IMR-90 (cell line): Measurements from ENCODE around the gene NHSL1. TPM values are rescaled to one million over a fixed set of nuclear protein-coding genes. Genes with fewer than 3 reads are reported as not detected.

Experiments
- ATAC-seq: fragments of 200-7000 bp; cut with Tn5 transposase; 2 replicates; pipeline ENCODE4 v1.9.1; 2020; ENCODE audit warnings: low read depth, mild to moderate bottlenecking, moderate library complexity
- BruUV-seq: library from RNA; stranded (reverse); fragments of 400-500 nt; replicated peaks from 2 replicates; lab custom pipeline; 2021; lab: Mats Ljungman, UMichigan
- CTCF ChIA-PET: fragments of 300-600 bp; formaldehyde crosslinking; extraction: SDS; loops from one replicate; lab custom pipeline; 2021; ENCODE audit warnings: antibody characterized with exemption; lab: Yijun Ruan, JAX
- POLR2A ChIA-PET: fragments of 300-600 bp; sonication (Branson Sonifier 250); formaldehyde crosslinking; loops from one replicate; lab custom pipeline; 2022; ENCODE audit warnings: antibody characterized with exemption; ENCODE audit not compliant: unreplicated experiment; lab: Charles Lee
- DNase-seq: peaks from one replicate; pipeline ENCODE4 v3.0.0; 2013
- H2AFZ ChIP-seq: replicated peaks from 2 replicates; pipeline ENCODE3; 2013; ENCODE audit warnings: low read length, mild to moderate bottlenecking; ENCODE audit not compliant: poor library complexity
- H2AK5ac ChIP-seq: 2 replicates; pipeline ENCODE4 v1.6.1; 2013; ENCODE audit warnings: low read depth, low read length, inconsistent platforms
- H2AK9ac ChIP-seq: replicated peaks from 2 replicates; pipeline ENCODE3; 2013; ENCODE audit warnings: mild to moderate bottlenecking, low read depth, low read length, moderate library complexity; ENCODE audit not compliant: poor library complexity
- H2BK120ac ChIP-seq: 2 replicates; pipeline ENCODE4 v1.6.1; 2013; ENCODE audit warnings: low read depth, low read length, inconsistent platforms
- H2BK15ac ChIP-seq: 3 replicates; pipeline ENCODE4 v1.6.1; 2013; ENCODE audit warnings: low read depth, low read length, inconsistent platforms
- H2BK20ac ChIP-seq: 2 replicates; pipeline ENCODE4 v1.6.1; 2013; ENCODE audit warnings: low read depth, mild to moderate bottlenecking, inconsistent platforms, low read length, moderate library complexity
- H2BK5ac ChIP-seq: 2 replicates; pipeline ENCODE4 v1.6.1; 2013; ENCODE audit warnings: mild to moderate bottlenecking, low read depth, low read length, inconsistent platforms; ENCODE audit not compliant: poor library complexity, severe bottlenecking
- H3K14ac ChIP-seq: replicated peaks from 2 replicates; pipeline ENCODE4 v1.6.1; 2013; ENCODE audit warnings: low read depth, low read length, inconsistent platforms
- H3K18ac ChIP-seq: 2 replicates; pipeline ENCODE4 v1.6.1; 2013; ENCODE audit warnings: low read depth, low read length, control low read depth
- H3K23ac ChIP-seq: 2 replicates; pipeline ENCODE4 v1.6.1; 2013; ENCODE audit warnings: low read depth, low read length, inconsistent platforms
- H3K27ac ChIP-seq: 2 replicates; pipeline ENCODE4 v1.5.1; 2013; ENCODE audit warnings: mild to moderate bottlenecking, control low read depth, low read length; ENCODE audit not compliant: insufficient read depth
- H3K27me3 ChIP-seq: 2 replicates; pipeline ENCODE4 v1.6.1; 2013; ENCODE audit warnings: low read length; ENCODE audit not compliant: control insufficient read depth, insufficient read depth
- H3K36me3 ChIP-seq: 2 replicates; pipeline ENCODE4 v1.6.1; 2013; ENCODE audit warnings: low read length, mixed read lengths; ENCODE audit not compliant: control insufficient read depth, insufficient read depth
- H3K4ac ChIP-seq: 2 replicates; pipeline ENCODE4 v1.6.1; 2013; ENCODE audit warnings: low read depth, low read length, inconsistent platforms
- H3K4me1 ChIP-seq: 2 replicates; pipeline ENCODE4 v1.6.1; 2013; ENCODE audit warnings: low read length, mixed read lengths; ENCODE audit not compliant: control insufficient read depth, insufficient read depth
- H3K4me2 ChIP-seq: 2 replicates; pipeline ENCODE4 v1.6.1; 2013; ENCODE audit warnings: low read depth, mild to moderate bottlenecking, control low read depth, low read length, moderate library complexity
- H3K4me3 ChIP-seq: 2 replicates; pipeline ENCODE4 v1.5.1; 2013; ENCODE audit warnings: low read depth, mild to moderate bottlenecking, control low read depth, low read length, moderate library complexity; ENCODE audit not compliant: insufficient read depth
- H3K56ac ChIP-seq: 2 replicates; pipeline ENCODE4 v1.6.1; 2013; ENCODE audit warnings: low read length, inconsistent platforms; ENCODE audit not compliant: insufficient read depth; ENCODE audit errors: extremely low read depth
- H3K79me1 ChIP-seq, 2 experiments: 2 replicates each; pipeline ENCODE4 v1.6.1; 2013; ENCODE audit warnings: low read length in 2 of 2, inconsistent platforms in 1 of 2, low read depth in 1 of 2
- H3K9ac ChIP-seq: 2 replicates; pipeline ENCODE4 v1.6.1; 2013; ENCODE audit warnings: low read depth, low read length, control low read depth
- H3K9me1 ChIP-seq: 2 replicates; pipeline ENCODE4 v1.6.1; 2013; ENCODE audit warnings: low read length, inconsistent platforms; ENCODE audit not compliant: insufficient read depth
- H3K9me3 ChIP-seq: 2 replicates; pipeline ENCODE4 v1.6.1; 2013; ENCODE audit warnings: low read length; ENCODE audit not compliant: control insufficient read depth, insufficient read depth
- H4K20me1 ChIP-seq: 2 replicates; pipeline ENCODE4 v1.6.1; 2013; ENCODE audit warnings: low read length, inconsistent platforms; ENCODE audit not compliant: insufficient read depth
- H4K5ac ChIP-seq: 2 replicates; pipeline ENCODE4 v1.6.1; 2013; ENCODE audit warnings: mild to moderate bottlenecking, low read depth, low read length, control low read depth
- H4K8ac ChIP-seq, 2 experiments: 2 replicates each; pipeline ENCODE4 v1.6.1; 2013; ENCODE audit warnings: low read depth in 2 of 2, low read length in 2 of 2, control low read depth in 1 of 2, inconsistent platforms in 1 of 2
- H4K91ac ChIP-seq: 2 replicates; pipeline ENCODE4 v1.6.1; 2013; ENCODE audit warnings: low read depth, low read length, inconsistent platforms; ENCODE audit not compliant: insufficient read depth
- MAZ ChIP-seq: IDR thresholded peaks from 2 replicates; pipeline ENCODE4 v1.6.1; 2012; ENCODE audit warnings: low read depth, mild to moderate bottlenecking, low read length, improper control_type of control experiment, moderate library complexity, borderline replicate concordance
- RAD21 ChIP-seq: IDR thresholded peaks from 2 replicates; pipeline ENCODE4 v1.6.1; 2012; ENCODE audit warnings: low read length, improper control_type of control experiment
- SMC3 ChIP-seq: fragments of 150-350 bp; IDR thresholded peaks from 2 replicates; pipeline ENCODE4 v1.6.1; 2016; ENCODE audit warnings: low read depth, mild to moderate bottlenecking, antibody characterized with exemption, low read length, moderate library complexity
- WGBS, 2 experiments: methylation state at CpG; one replicate each; pipeline versions ENCODE4 v1.1.5 to v1.1.7; 2013; ENCODE audit warnings: missing lambda C conversion rate in 2 of 2; ENCODE audit not compliant: insufficient read length in 1 of 2; ENCODE audit errors: extremely low coverage in 2 of 2; 5-methylcytosine and 5-hydroxymethylcytosine counted together
- dilution Hi-C: fragments of 300-500 bp; cut with HindIII; formaldehyde crosslinking; loops from one replicate; pipeline ENCODE4 v1.14.3; 2018; ENCODE audit warnings: low sequenced_read_pairs; ENCODE audit not compliant: unreplicated experiment
- in situ Hi-C: fragments of 300-500 bp; cut with MboI; formaldehyde crosslinking; loops from 3 replicates; pipeline ENCODE4 v1.14.3; 2019; ENCODE audit warnings: low sequenced_read_pairs, inconsistent platforms, mixed read lengths
- intact Hi-C: fragments of 100-400 bp; cut with micrococcal nuclease; formaldehyde crosslinking; loops from 2 replicates; pipeline ENCODE4 v1.10.0; 2022
- polyA plus RNA-seq, 3 experiments: library from polyadenylated mRNA; depleted of rRNA; stranded (reverse); fragments of >200 nt; gene quantifications; 2 replicates each; pipeline ENCODE4 v1.2.3, GENCODE V29; 2012; ENCODE audit warnings: low replicate concordance in 1 of 3
- total RNA-seq: library from RNA; depleted of rRNA; stranded (reverse); fragments of >200 nt; gene quantifications from 2 replicates; pipeline ENCODE4 v1.2.3, GENCODE V29; 2012
- TF ChIP-seq, protein P1 (sequence below): conservative IDR thresholded peaks from 2 replicates; pipeline ENCODE4 v1.5.1; 2012; ENCODE audit warnings: mild to moderate bottlenecking, low read depth, low read length, improper control_type of control experiment

Gene NHSL1
- total and polyA plus RNA-seq, 2 of the 4 experiments (the other 2 are of a cell fraction), result 5.6 to 7.2 TPM

DNA sequence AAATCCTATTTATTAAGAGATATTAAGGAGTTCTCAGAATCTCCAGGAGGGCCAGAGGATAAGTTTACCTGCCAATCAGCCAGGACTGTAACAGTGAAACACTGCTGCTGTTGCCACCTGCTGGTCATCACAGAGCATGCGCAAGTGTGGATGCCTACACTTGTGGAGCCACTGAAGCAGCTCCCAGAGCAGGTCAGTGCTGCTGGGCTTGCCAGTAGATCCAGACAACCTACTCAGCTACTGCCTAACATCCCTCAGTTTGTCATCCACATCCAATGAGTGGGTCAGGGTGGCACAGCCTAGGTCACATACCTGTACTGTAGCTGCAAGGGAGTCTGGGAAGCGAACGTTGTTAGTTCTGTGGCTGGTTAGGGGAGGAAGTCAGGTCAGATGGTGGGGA, 18.3 kb upstream of the NHSL1 start:
- intact Hi-C loops, result loop anchor here (2.0 kb wide), 1 partner anchor 401 kb away; no protein-coding TSS in a partner anchor

More for the DNA sequence above, 18.3 kb upstream of the NHSL1 start:
- WGBS, 2 experiments, result 94% methylated on average over 2 of the region's 3 CpGs; no CpG with 5 or more reads in 1 of the 2 experiments
- Histone ChIP-seq H4K5ac (no peak overlapping the region), H2BK5ac (no peak overlapping the region), H3K4me3 (no peak overlapping the region), H3K14ac (no peak overlapping the region), H4K8ac (no peak overlapping the region), H2AK9ac (peak overlapping the region; percentile 44), H3K56ac (no peak overlapping the region), H3K18ac (no peak overlapping the region), H3K9ac (no peak overlapping the region), H3K79me1 (peaks cover 35 to 48% of the 10 kb centered on the region in 2 experiments), H3K27ac (no peak overlapping the region), H3K23ac (no peak overlapping the region), H2BK20ac (no peak overlapping the region), H4K20me1 (no peaks in the 10 kb centered on the region), H3K4me2 (no peak overlapping the region), H3K9me1 (peaks cover 10% of the 10 kb centered on the region), H2BK15ac (no peak overlapping the region), H4K91ac (no peak overlapping the region), H3K36me3 (no peaks in the 10 kb centered on the region), H2BK120ac (no peak overlapping the region), H3K9me3 (peaks cover 2% of the 10 kb centered on the region; the same call in 1 of the 2 replicates), H3K4me1 (no peaks in the 10 kb centered on the region), H2AK5ac (peak overlapping the region; percentile 23; the same call in 1 of the 2 replicates), H3K4ac (no peak overlapping the region), H2AFZ (peak overlapping the region; percentile 61), H3K27me3 (no peaks in the 10 kb centered on the region)
- ChIA-PET POLR2A (no interaction called here), CTCF (interaction anchor here (0.6 to 1.4 kb wide), 6 partner anchors 10 to 511 kb away, joined by 3 to 4 read pairs (median 3); no protein-coding TSS in a partner anchor)
- DNase-seq (peak; percentile 43), ATAC-seq (peak; percentile 76)
- in situ Hi-C loops (no loop called here), dilution Hi-C loops (no loop called here)
- no TSS peak for BruUV-seq
- TF ChIP-seq, protein P1, sequence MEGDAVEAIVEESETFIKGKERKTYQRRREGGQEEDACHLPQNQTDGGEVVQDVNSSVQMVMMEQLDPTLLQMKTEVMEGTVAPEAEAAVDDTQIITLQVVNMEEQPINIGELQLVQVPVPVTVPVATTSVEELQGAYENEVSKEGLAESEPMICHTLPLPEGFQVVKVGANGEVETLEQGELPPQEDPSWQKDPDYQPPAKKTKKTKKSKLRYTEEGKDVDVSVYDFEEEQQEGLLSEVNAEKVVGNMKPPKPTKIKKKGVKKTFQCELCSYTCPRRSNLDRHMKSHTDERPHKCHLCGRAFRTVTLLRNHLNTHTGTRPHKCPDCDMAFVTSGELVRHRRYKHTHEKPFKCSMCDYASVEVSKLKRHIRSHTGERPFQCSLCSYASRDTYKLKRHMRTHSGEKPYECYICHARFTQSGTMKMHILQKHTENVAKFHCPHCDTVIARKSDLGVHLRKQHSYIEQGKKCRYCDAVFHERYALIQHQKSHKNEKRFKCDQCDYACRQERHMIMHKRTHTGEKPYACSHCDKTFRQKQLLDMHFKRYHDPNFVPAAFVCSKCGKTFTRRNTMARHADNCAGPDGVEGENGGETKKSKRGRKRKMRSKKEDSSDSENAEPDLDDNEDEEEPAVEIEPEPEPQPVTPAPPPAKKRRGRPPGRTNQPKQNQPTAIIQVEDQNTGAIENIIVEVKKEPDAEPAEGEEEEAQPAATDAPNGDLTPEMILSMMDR, result peak; percentile 55
- TF ChIP-seq MAZ, result no peak
- peak; percentile 63 for TF ChIP-seq SMC3
- peak; percentile 53 for TF ChIP-seq RAD21
